MM.1S (cell line): ENCODE results near the gene JADE2.
A peak's percentile ranks its signal among the peaks of the same experiment; 100 is the strongest.

ENCODE experiments used
- DNase-seq: peaks from one replicate; pipeline ENCODE4 v3.0.0-alpha.2; 2015
- H2AFZ ChIP-seq: fragments of 300-600 bp; sonication (generic); 2 replicates; pipeline ENCODE4 v1.6.0; 2016; ENCODE audit warnings: antibody characterized with exemption, low read length
- H3F3A ChIP-seq: fragments of 300-600 bp; sonication (generic); 2 replicates; pipeline ENCODE4 v1.6.1; 2016; ENCODE audit warnings: mild to moderate bottlenecking, antibody characterized with exemption, low read length, moderate library complexity, mixed read lengths; ENCODE audit not compliant: insufficient read depth
- H3K27ac ChIP-seq: fragments of 300-600 bp; sonication (generic); 2 replicates; pipeline ENCODE4 v1.5.1; 2016; ENCODE audit warnings: mild to moderate bottlenecking, low read length
- H3K27me3 ChIP-seq: fragments of 300-600 bp; sonication (generic); replicated peaks from 2 replicates; pipeline ENCODE4 v1.6.0; 2016; ENCODE audit warnings: low read length; ENCODE audit not compliant: insufficient read depth
- H3K36me3 ChIP-seq: fragments of 300-600 bp; sonication (generic); replicated peaks from 2 replicates; pipeline ENCODE4 v1.6.1; 2016; ENCODE audit warnings: mild to moderate bottlenecking, low read length, mixed read lengths; ENCODE audit not compliant: insufficient read depth
- H3K4me1 ChIP-seq: fragments of 300-600 bp; sonication (generic); 2 replicates; pipeline ENCODE4 v1.6.1; 2016; ENCODE audit warnings: low read length, mixed read lengths
- H3K4me2 ChIP-seq: fragments of 300-600 bp; sonication (generic); 2 replicates; pipeline ENCODE4 v1.6.0; 2016; ENCODE audit warnings: low read depth, low read length
- H3K4me3 ChIP-seq: fragments of 300-600 bp; sonication (generic); 2 replicates; pipeline ENCODE4 v1.5.1; 2016; ENCODE audit warnings: low read length, mixed read lengths
- H3K79me2 ChIP-seq: fragments of 300-600 bp; sonication (generic); 2 replicates; pipeline ENCODE4 v1.6.1; 2016; ENCODE audit warnings: mixed run types, low read length, mixed read lengths
- H3K9ac ChIP-seq: fragments of 300-600 bp; sonication (generic); 2 replicates; pipeline ENCODE4 v1.6.1; 2016; ENCODE audit warnings: low read length, mixed read lengths
- H3K9me2 ChIP-seq: fragments of 300-600 bp; sonication (generic); replicated peaks from 2 replicates; pipeline ENCODE4 v1.6.1; 2016; ENCODE audit warnings: mild to moderate bottlenecking, low read length, mixed read lengths; ENCODE audit not compliant: insufficient read depth
- H3K9me3 ChIP-seq: fragments of 300-600 bp; sonication (generic); replicated peaks from 2 replicates; pipeline ENCODE4 v1.6.1; 2016; ENCODE audit warnings: mild to moderate bottlenecking, low read length, mixed read lengths; ENCODE audit not compliant: insufficient read depth
- H4K20me1 ChIP-seq: fragments of 300-600 bp; sonication (generic); 2 replicates; pipeline ENCODE4 v1.6.1; 2016; ENCODE audit warnings: mild to moderate bottlenecking, low read length, moderate library complexity, mixed read lengths; ENCODE audit not compliant: insufficient read depth
- EZH2 ChIP-seq: fragments of 300-600 bp; sonication (generic); optimal IDR thresholded peaks from 2 replicates; pipeline ENCODE3; 2017; ENCODE audit warnings: low read depth, mild to moderate bottlenecking, antibody characterized with exemption, low read length, mixed read lengths
- EZH2phosphoT487 ChIP-seq: fragments of 300-600 bp; sonication (generic); IDR thresholded peaks from 2 replicates; pipeline ENCODE4 v1.6.1; 2018; ENCODE audit warnings: antibody characterized with exemption, low read length
- TF ChIP-seq, protein P1 (sequence below): fragments of 300-600 bp; sonication (generic); IDR thresholded peaks from 2 replicates; pipeline ENCODE4 v1.5.1; 2016; ENCODE audit warnings: antibody characterized with exemption, low read length, mixed read lengths

Gene JADE2

GRCh38 chr5:134519989-134520388 is 5.5 kb upstream of the JADE2 start:
- peaks cover 29% of the 10 kb centered on the region for H3F3A ChIP-seq
- H3K9me2 ChIP-seq: no peaks in the 10 kb centered on the region
- TF ChIP-seq EZH2 (no peak), EZH2phosphoT487 (no peak)
- TF ChIP-seq, protein P1, sequence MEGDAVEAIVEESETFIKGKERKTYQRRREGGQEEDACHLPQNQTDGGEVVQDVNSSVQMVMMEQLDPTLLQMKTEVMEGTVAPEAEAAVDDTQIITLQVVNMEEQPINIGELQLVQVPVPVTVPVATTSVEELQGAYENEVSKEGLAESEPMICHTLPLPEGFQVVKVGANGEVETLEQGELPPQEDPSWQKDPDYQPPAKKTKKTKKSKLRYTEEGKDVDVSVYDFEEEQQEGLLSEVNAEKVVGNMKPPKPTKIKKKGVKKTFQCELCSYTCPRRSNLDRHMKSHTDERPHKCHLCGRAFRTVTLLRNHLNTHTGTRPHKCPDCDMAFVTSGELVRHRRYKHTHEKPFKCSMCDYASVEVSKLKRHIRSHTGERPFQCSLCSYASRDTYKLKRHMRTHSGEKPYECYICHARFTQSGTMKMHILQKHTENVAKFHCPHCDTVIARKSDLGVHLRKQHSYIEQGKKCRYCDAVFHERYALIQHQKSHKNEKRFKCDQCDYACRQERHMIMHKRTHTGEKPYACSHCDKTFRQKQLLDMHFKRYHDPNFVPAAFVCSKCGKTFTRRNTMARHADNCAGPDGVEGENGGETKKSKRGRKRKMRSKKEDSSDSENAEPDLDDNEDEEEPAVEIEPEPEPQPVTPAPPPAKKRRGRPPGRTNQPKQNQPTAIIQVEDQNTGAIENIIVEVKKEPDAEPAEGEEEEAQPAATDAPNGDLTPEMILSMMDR: no peak
- H3K9ac ChIP-seq: no peak overlapping the region
- no peak for DNase-seq
- no peak overlapping the region for H3K27ac ChIP-seq
- no peaks in the 10 kb centered on the region for H3K79me2 ChIP-seq
- H2AFZ ChIP-seq: no peak overlapping the region
- H3K4me1 ChIP-seq: peaks cover 9% of the 10 kb centered on the region
- peaks cover 18% of the 10 kb centered on the region; the same call in 1 of the 2 replicates for H3K27me3 ChIP-seq
- no peaks in the 10 kb centered on the region for H3K36me3 ChIP-seq
- no peaks in the 10 kb centered on the region for H4K20me1 ChIP-seq
- no peak overlapping the region for H3K4me2 ChIP-seq
- no peak overlapping the region for H3K4me3 ChIP-seq
- H3K9me3 ChIP-seq: no peaks in the 10 kb centered on the region

DNA sequence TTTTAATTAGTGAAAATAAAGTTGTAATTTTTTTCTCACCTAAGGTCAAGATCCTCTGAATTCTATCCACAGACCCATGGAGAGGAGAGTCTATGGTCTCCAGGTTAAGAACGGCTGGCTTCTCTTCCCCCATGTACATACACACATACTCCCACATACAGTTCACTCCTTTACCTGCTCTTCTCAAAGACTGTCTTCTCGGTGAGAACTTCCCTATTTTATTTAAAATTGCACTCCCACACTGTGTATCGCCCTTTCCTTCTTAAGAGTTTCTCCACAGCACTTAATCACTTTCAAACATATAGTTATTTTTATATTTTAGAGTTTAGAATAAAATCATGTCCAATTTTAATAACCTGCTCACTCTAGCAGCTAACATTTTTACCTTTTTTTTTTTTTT is 3.6 kb upstream of the JADE2 start:
- Histone ChIP-seq H3K79me2 (0 out of 2 replicates have a peak, but pooled peaks cover 6% of the 10 kb centered on the region), H3K27me3 (peaks cover 18% of the 10 kb centered on the region; the same call in 1 of the 2 replicates), H3K9me2 (no peaks in the 10 kb centered on the region), H3K4me2 (no peak overlapping the region), H3K9ac (no peak overlapping the region), H2AFZ (no peak overlapping the region), H4K20me1 (no peaks in the 10 kb centered on the region), H3K36me3 (no peaks in the 10 kb centered on the region), H3F3A (peaks cover 34% of the 10 kb centered on the region), H3K4me1 (peaks cover 9% of the 10 kb centered on the region), H3K4me3 (no peak overlapping the region), H3K9me3 (no peaks in the 10 kb centered on the region), H3K27ac (no peak overlapping the region)
- DNase-seq: no peak
- TF ChIP-seq, protein P1: no peak
- TF ChIP-seq EZH2 (no peak), EZH2phosphoT487 (no peak)

DNA sequence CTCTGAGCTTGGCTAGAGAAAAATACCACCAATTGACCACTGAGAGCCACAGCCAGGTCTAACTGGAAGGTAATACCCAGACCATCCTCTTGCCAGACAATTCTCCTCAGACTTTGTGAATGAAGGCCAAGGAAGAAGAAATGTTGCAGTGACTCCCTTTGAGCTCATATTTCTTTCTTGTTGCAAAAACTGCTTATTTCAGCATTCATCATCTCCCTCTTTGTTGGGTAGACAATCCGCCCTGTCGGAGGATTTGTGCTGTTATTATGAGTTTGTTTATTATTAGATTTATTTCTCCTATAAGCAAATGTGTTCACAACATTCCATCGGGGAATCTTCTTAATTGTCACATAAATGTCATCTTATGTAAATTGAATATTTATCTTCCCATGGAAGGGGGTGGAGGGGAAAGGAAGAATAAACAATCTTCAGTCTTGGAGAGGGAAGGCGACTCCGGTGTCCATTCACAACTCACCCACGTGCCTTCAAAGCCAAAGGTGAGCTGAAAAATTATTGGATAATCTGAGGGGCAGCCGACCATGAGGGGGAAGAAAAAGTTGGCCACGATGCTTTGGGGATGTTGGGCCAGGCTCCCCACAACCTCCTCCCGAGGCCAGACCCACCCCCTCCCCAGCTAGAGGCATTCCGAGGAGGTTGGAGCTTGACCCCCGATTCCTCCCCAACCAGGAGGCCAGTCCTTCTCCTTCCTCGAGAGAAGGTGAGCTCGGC is 1.8 kb upstream of the JADE2 start:
- Histone ChIP-seq H3K27ac (peak overlapping the region; percentile 80; the same call in 1 of the 2 replicates), H3K4me2 (peak overlapping the region; percentile 99), H3K4me1 (0 out of 2 replicates have a peak, but pooled peaks cover 8% of the 10 kb centered on the region), H3K9me3 (no peaks in the 10 kb centered on the region), H3K27me3 (peaks cover 18% of the 10 kb centered on the region; the same call in 1 of the 2 replicates), H3K36me3 (no peaks in the 10 kb centered on the region), H2AFZ (peak overlapping the region; percentile 99), H3K79me2 (peaks cover 17% of the 10 kb centered on the region), H3F3A (peaks cover 32% of the 10 kb centered on the region), H3K9me2 (no peaks in the 10 kb centered on the region), H3K4me3 (peak overlapping the region; percentile 98), H3K9ac (peak overlapping the region; percentile 93; the same call in 1 of the 2 replicates), H4K20me1 (no peaks in the 10 kb centered on the region)
- TF ChIP-seq EZH2phosphoT487 (no peak), EZH2 (no peak)
- TF ChIP-seq, protein P1: no peak
- DNase-seq: peak; percentile 20
